Measurements from ENCODE around the gene ZW10.

GRCh38 chr11:113773416-113774173 lies at the start of gene ZW10:
- TF ChIP-seq CTCF (IDR thresholded peaks at IDR 0.05) (peak in 1 of 3 donors; percentile 17), POLR2A (IDR thresholded peaks at IDR 0.05) (no peak)
